ENCODE data around the gene SH3PXD2B.
"Not testable (repeated sequence)": the region's sequence is repeated elsewhere in the genome, so short reads cannot be mapped to it uniquely, and the experiment has no call there.

DNA sequence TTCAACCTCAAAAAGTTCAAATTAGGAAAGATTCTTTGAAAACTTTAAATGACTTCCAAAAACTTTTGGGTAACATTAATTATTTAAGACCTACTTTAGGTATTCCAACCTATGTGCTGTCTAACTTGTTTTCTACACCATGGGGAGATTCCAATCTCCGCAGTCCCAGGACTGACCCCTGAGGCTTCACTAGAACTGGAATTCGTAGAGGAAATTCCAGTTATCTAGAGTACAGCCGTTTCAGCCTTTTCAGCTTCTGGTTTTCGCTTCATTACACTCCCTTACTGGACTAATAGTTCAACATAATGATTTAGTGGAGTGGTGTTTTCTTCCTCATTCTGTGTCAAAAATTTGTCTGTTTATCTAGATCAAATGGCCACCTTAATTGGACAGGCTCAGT, 55.7 kb downstream of the SH3PXD2B start:
- TF ChIP-seq, protein P1, sequence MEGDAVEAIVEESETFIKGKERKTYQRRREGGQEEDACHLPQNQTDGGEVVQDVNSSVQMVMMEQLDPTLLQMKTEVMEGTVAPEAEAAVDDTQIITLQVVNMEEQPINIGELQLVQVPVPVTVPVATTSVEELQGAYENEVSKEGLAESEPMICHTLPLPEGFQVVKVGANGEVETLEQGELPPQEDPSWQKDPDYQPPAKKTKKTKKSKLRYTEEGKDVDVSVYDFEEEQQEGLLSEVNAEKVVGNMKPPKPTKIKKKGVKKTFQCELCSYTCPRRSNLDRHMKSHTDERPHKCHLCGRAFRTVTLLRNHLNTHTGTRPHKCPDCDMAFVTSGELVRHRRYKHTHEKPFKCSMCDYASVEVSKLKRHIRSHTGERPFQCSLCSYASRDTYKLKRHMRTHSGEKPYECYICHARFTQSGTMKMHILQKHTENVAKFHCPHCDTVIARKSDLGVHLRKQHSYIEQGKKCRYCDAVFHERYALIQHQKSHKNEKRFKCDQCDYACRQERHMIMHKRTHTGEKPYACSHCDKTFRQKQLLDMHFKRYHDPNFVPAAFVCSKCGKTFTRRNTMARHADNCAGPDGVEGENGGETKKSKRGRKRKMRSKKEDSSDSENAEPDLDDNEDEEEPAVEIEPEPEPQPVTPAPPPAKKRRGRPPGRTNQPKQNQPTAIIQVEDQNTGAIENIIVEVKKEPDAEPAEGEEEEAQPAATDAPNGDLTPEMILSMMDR (IDR thresholded peaks at IDR 0.05) = not testable (repeated sequence)
- TF ChIP-seq EZH2 (IDR thresholded peaks at IDR 0.05; ENCODE audit: borderline replicate concordance, insufficient read depth, low read depth, low read length, poor library complexity, severe bottlenecking) = not testable (repeated sequence)

All from B cell (primary cell).